Erythroblast (primary cell): ENCODE data around the gene PHYHD1.

ENCODE experiments used
- GATA1 ChIP-seq: IDR thresholded peaks from 2 replicates; pipeline ENCODE4 v1.6.1; 2011; ENCODE audit warnings: low read depth, mild to moderate bottlenecking, control low read depth, low read length, moderate library complexity
- POLR2A ChIP-seq: IDR thresholded peaks from 2 replicates; pipeline ENCODE4 v1.6.1; 2011; ENCODE audit warnings: mild to moderate bottlenecking, low read length

DNA sequence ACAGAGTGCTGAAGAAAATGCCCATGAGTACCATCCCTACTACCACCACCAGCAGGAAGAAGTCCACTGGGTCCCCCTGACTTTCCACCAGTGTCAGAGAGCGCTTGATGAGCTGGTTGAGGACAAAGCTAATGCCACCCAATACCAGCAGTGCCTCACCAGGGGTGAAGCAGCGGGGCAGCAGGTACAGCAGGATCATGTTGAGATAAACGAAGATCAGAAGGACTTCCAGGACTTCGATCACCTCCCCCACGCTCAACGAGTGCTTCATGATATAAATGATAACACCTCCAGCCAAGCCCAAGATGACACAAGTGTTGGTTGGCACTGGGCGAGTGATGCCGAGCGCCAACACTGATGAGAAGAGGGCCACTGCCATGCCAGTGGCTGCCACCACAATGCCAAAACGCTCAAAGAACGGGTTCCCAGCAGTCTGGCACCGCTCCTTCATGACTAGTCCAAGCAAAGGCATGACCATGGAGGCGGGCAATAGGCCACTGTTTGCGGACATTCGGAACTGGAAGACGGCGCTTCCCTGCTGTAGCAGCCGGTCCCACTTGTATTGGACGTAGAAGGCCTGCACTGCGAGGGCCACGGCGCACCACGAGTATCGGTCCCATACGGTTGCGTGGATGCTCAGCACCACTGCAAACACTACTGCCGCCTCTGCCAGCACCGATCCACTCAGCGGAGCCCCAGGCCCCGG, 25.9 kb downstream of the PHYHD1 start:
- TF ChIP-seq POLR2A (no peak), GATA1 (no peak)
